Mucosa of descending colon (tissue), 3 donors: ENCODE data around the gene SPTBN5. TPM values are rescaled to one million over a fixed set of nuclear protein-coding genes. Genes with fewer than 3 reads are reported as not detected.

ENCODE experiments used
- ATAC-seq: fragments of 200-7000 bp; cut with Tn5 transposase; one replicate; pipeline ENCODE4 v1.9.1; 2020; ENCODE audit warnings: mild to moderate bottlenecking, moderate library complexity
- DNase-seq, 3 donors: peaks; one replicate each; pipeline ENCODE4 v3.0.0-alpha.2; 2020
- H3K36me3 ChIP-seq: fragments of 200-600 bp; one replicate; pipeline ENCODE4 v1.8.0; 2021; ENCODE audit warnings: low read depth, mild to moderate bottlenecking
- H3K4me1 ChIP-seq: fragments of 200-600 bp; one replicate; pipeline ENCODE4 v1.8.0; 2021; ENCODE audit warnings: low read depth, mild to moderate bottlenecking
- H3K4me3 ChIP-seq: fragments of 200-600 bp; one replicate; pipeline ENCODE4 v1.8.0; 2021; ENCODE audit warnings: mild to moderate bottlenecking
- H3K9me3 ChIP-seq: fragments of 200-600 bp; one replicate; pipeline ENCODE4 v1.8.0; 2021; ENCODE audit warnings: mild to moderate bottlenecking
- intact Hi-C, 2 donors: fragments of 100-400 bp; cut with DNase I in 1 of 2; cut with micrococcal nuclease in 1 of 2; formaldehyde crosslinking; loops; one replicate each; pipeline versions ENCODE4 v1.11.0 to v1.11.1; 2022; cut with DNase I, micrococcal nuclease
- microRNA-seq: library from miRNA; unstranded; fragments of <30 nt; microRNA quantifications from one replicate; pipeline ENCODE4, GENCODE V29; 2019
- total RNA-seq, 3 donors: library from RNA; stranded (reverse); fragmentation: NEBNext Ultra II Directional in 2 of 3; extraction: Animal tissue kit (Norgen Biotek cat#: 25700) in 2 of 3; gene quantifications; one replicate each; pipeline versions ENCODE4 v1.2.1 to v1.2.4, GENCODE V29; 2021 to 2023
- TF ChIP-seq, protein P1 (sequence below): fragments of 200-600 bp; IDR thresholded peaks from one replicate; pipeline ENCODE4 v1.8.0; 2022; ENCODE audit warnings: antibody characterized with exemption, mild to moderate bottlenecking
- donor health status: DM: no; HTN: no; CAD: no; lungs with moderate emphysema.
- donor health status: DM: no; HTN: no; CAD: no.
- donor health status: DM: no; HTN: yes; CAD: no.

The SPTBN5 gene
- total RNA-seq, 3 donors from 2014 or later, result 0.36 to 2.2 (median 0.87) TPM

DNA sequence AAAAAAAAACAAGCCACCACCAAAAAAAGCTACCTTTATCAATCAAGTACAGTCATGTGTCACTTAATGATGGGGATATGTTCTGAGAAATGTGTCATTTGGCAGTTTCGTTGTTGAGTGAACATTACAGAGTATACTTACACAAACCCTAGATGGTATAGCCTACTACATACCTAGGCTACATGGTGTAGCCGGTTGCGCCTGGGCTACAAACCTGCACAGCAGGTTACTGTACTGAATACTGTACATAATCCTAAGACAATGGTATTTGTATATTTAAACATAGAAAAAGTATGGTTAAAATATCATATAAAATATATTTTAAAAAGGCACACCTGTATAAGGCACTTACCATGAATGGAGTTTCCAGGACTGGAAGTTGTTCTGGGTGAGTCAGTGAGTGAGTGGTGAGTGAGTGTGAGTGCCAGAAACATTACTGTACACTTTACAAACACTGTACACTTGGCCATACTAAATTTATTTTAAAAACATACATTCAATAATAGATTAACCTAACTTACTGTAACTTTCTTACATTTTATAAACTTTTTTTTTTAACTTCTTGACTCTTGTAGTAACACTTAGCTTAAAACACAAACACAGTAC is 91.9 kb downstream of the SPTBN5 start:
- H3K9me3 ChIP-seq, result no peaks in the 10 kb centered on the region
- TF ChIP-seq, protein P1, sequence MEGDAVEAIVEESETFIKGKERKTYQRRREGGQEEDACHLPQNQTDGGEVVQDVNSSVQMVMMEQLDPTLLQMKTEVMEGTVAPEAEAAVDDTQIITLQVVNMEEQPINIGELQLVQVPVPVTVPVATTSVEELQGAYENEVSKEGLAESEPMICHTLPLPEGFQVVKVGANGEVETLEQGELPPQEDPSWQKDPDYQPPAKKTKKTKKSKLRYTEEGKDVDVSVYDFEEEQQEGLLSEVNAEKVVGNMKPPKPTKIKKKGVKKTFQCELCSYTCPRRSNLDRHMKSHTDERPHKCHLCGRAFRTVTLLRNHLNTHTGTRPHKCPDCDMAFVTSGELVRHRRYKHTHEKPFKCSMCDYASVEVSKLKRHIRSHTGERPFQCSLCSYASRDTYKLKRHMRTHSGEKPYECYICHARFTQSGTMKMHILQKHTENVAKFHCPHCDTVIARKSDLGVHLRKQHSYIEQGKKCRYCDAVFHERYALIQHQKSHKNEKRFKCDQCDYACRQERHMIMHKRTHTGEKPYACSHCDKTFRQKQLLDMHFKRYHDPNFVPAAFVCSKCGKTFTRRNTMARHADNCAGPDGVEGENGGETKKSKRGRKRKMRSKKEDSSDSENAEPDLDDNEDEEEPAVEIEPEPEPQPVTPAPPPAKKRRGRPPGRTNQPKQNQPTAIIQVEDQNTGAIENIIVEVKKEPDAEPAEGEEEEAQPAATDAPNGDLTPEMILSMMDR, result no peak
- no peak overlapping the region for H3K4me3 ChIP-seq
- ATAC-seq, result no peak
- no peaks in the 10 kb centered on the region for H3K36me3 ChIP-seq
- no peaks in the 10 kb centered on the region for H3K4me1 ChIP-seq
- intact Hi-C loops, result no loop called here
- no peak for DNase-seq

DNA sequence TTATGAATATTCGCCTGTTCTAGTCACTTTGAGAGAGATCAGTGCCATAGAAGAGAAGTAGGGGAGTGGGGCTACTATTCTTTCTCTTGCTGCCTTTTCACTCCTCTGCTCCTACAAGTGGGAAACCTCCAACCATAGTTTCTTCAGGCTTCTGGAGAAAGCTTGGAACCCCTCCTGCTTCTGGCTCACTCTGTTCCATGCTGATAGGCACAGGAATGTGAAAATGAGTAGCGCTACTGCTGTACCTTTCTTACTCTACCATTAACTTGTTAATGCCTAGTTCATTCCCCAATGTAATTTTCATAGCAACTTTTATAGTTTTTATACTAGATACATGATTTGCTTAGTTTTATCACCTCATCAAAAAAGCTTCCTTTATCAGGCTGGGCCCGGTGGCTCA is 92.7 kb downstream of the SPTBN5 start:
- ATAC-seq, result no peak
- TF ChIP-seq, protein P1, result no peak
- no peak for DNase-seq
- no peaks in the 10 kb centered on the region for H3K4me1 ChIP-seq
- intact Hi-C loops, result no loop called here
- H3K4me3 ChIP-seq, result no peak overlapping the region
- no peaks in the 10 kb centered on the region for H3K36me3 ChIP-seq
- no peaks in the 10 kb centered on the region for H3K9me3 ChIP-seq

DNA sequence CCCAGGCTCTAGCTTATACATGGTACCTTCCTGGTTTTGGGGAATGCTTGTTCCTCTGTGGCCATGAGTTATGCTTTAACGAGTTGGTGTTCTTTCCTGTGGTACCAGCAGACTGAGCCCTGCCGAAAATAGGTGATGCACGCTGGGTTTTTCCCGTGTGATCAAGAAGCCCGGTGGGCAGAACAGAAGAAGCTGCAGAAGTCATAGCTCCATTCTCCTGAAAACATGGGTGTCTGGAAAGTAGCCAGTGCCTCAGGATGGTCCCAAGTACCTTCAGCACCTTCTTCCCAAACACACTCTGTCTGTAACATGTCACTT is 94.4 kb downstream of the SPTBN5 start:
- intact Hi-C loops, result no loop called here
- DNase-seq (no peak), ATAC-seq (no peak)
- Histone ChIP-seq H3K4me3 (no peak overlapping the region), H3K4me1 (peaks cover 3% of the 10 kb centered on the region), H3K9me3 (no peaks in the 10 kb centered on the region), H3K36me3 (no peaks in the 10 kb centered on the region)
- TF ChIP-seq, protein P1, result no peak

DNA sequence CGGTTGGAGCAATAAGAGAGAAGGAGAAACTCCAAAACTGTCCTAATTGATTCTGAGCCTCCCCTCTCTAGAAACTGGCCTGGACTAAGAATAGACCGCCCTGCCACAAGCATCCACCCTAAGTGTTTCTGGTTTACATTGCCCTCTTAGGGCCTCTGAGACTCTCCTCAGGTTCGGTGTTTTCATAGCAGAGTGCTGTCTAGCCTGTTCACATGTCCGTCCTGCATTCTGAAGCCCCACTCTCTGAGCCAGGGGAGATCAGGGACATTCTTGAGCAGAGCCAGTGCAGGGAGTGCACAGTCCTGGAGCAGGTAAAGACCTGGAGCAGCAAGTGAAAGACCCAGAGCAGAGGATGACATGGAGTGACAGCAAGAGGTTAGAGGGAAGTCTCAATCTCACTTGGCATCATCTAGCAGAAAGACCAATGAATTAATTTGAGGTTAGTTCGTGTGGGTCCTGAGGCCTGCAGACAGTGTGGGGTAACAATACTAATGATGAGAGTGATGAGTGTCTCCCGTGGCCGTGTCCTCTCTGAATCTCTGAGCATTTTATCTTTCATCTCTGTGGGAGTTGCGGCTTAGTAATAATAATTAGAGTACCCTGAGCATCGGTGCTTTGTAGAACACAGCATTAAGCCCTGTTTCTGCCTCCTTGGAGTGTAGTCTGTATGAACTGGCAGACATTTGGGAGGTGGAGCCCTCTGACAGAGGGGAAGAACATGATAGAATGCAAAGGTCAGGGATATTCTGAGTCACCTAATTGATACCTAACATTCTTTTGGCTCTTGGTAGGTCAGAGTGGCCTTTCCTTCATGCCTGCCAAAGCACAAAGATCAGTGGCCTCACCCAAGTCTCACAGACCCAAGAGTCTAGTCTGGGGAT is 95.0 kb downstream of the SPTBN5 start:
- intact Hi-C loops, result no loop called here
- Histone ChIP-seq H3K4me1 (peaks cover 3% of the 10 kb centered on the region), H3K36me3 (no peaks in the 10 kb centered on the region), H3K9me3 (no peaks in the 10 kb centered on the region), H3K4me3 (no peak overlapping the region)
- TF ChIP-seq, protein P1, result no peak
- no peak for DNase-seq
- ATAC-seq, result peak; percentile 72

Small RNA genes within 50 kb of the gene (microRNA-seq; reads per million reads assigned to microRNA genes)
- gene MIR4310, result not detected

Other genes with a start within 250 kb of the SPTBN5 start
- gene MGA, start 233.6 kb downstream of the SPTBN5 start, total RNA-seq, result 10 to 100 TPM; 29.1 to 50.5 (median 29.2) TPM
- 10 to 100 TPM; 15.2 to 35.5 (median 16.0) TPM for gene MAPKBP1, start 119.6 kb downstream of the SPTBN5 start, total RNA-seq
- 10 to 100 TPM in 2 of 3 donors, 1 to 10 TPM in 1; 9.8 to 15.2 (median 10.8) TPM for gene JMJD7, start 66.0 kb downstream of the SPTBN5 start, total RNA-seq
- gene PLA2G4B, start 55.2 kb downstream of the SPTBN5 start, total RNA-seq, result 1 to 10 TPM; 5.2 to 9.7 (median 6.4) TPM
- gene EHD4, start 78.5 kb upstream of the SPTBN5 start, total RNA-seq, result 10 to 100 TPM; 26.4 to 39.0 (median 35.0) TPM
- under 1 TPM; 0.06 to 0.27 (median 0.09) TPM for gene PLA2G4E, start 127.0 kb upstream of the SPTBN5 start, total RNA-seq
- gene PLA2G4D, start 200.5 kb upstream of the SPTBN5 start, total RNA-seq, result under 1 TPM; 0.35 to 0.51 (median 0.49) TPM